Sigmoid colon (tissue), 4 donors: ENCODE results near the gene ZNF521.

Source experiments
- CTCF ChIP-seq, 4 experiments: fragments of 450-650 bp in 3 of 4; fragments of 200-600 bp in 1 of 4; IDR thresholded peaks; one replicate each; pipeline ENCODE4 v1.5.1; 2016 to 2019; ENCODE audit warnings: antibody characterized with exemption in 4 of 4, mild to moderate bottlenecking in 3 of 4, moderate library complexity in 2 of 4
- EP300 ChIP-seq, 4 donors: sonication (generic); formaldehyde crosslinking; IDR thresholded peaks; one replicate each; pipeline ENCODE4 v1.6.1; 2017; ENCODE audit warnings: antibody characterized with exemption in 4 of 4
- POLR2A ChIP-seq, 2 donors: fragments of 450-650 bp; IDR thresholded peaks; one replicate each; pipeline ENCODE4 v1.6.1; 2016; ENCODE audit warnings: antibody characterized with exemption in 2 of 2, mild to moderate bottlenecking in 2 of 2, moderate library complexity in 2 of 2
- POLR2AphosphoS5 ChIP-seq, 4 donors: sonication (generic); formaldehyde crosslinking; IDR thresholded peaks; one replicate each; pipeline ENCODE4 v1.6.1; 2017; ENCODE audit warnings: antibody characterized with exemption in 4 of 4

DNA sequence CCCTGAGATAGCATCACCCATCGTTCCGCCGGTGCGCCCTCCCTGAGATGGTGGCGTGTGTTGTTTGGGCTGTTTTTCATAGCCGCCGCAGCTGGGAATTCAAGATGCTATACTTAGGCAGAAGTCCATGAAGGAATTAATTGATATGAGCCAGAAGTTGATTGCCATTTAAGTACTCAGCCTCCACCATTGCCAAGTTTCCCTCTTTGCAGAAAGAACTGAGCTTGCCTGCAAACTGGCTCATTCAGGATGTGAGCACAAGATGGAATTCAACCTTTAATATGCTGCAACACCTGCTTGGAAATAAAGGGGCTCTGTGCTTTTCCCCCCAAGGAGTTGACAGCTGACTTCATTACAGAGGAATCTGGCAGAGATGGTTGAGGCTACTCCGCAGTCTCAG, 295.5 kb downstream of the ZNF521 start:
- TF ChIP-seq POLR2AphosphoS5 (IDR thresholded peaks at IDR 0.05) (no peak), CTCF (IDR thresholded peaks at IDR 0.05) (no peak), POLR2A (IDR thresholded peaks at IDR 0.05) (no peak), EP300 (IDR thresholded peaks at IDR 0.05) (no peak)
